K562 (cell line): ENCODE data around the gene BTLA. TPM values are rescaled to one million over a fixed set of nuclear protein-coding genes. Genes with fewer than 3 reads are reported as not detected.

Source experiments
- ATAC-seq: fragments of 200-7000 bp; cut with Tn5 transposase; 3 replicates; pipeline ENCODE4 v1.9.1; 2020; ENCODE audit warnings: moderate library complexity
- BruUV-seq: library from RNA; stranded (reverse); fragments of 400-500 nt; replicated peaks from 2 replicates; lab custom pipeline; 2021; lab: Mats Ljungman, UMichigan
- CTCF ChIA-PET: fragments of 300-600 bp; formaldehyde crosslinking; extraction: SDS; loops from one replicate; lab custom pipeline; 2021; ENCODE audit warnings: low intra/inter-chr PET ratio; lab: Yijun Ruan, JAX
- POLR2A ChIA-PET: fragments of 300-600, 350-650 bp; sonication (Branson Sonifier 250); formaldehyde crosslinking; extraction: SDS; loops from one replicate; lab custom pipeline; 2021; ENCODE audit warnings: antibody characterized with exemption, inconsistent platforms; lab: Yijun Ruan, JAX
- DNase-seq, 4 experiments: peaks; one replicate each; pipeline versions ENCODE4 v3.0.0 to v3.0.0-alpha.2; 2011 to 2018; ENCODE audit warnings: low spot score in 3 of 4, mixed read lengths in 3 of 4; ENCODE audit errors: extremely low read depth in 1 of 4
- FAIRE-seq: peaks from 2 replicates; lab custom pipeline; 2011; peaks lifted over from hg19 to GRCh38; lab: Jason Lieb, UNC
- H2AFZ ChIP-seq: 2 replicates; pipeline ENCODE4 v1.6.0; 2011; ENCODE audit warnings: low read depth, low read length, control low read depth, inconsistent platforms
- H3K27ac ChIP-seq: fragments of 200-600 bp; 3 replicates; pipeline ENCODE4 v1.8.0; 2011; ENCODE audit warnings: low read depth, mild to moderate bottlenecking, control low read depth, inconsistent platforms, low read length, moderate library complexity, mixed read lengths; ENCODE audit errors: extremely low read depth
- H3K27me3 ChIP-seq, 2 experiments: fragments of 300-600 bp in 1 of 2; 2 replicates in 1 of 2; 3 replicates in 1 of 2; pipeline versions ENCODE4 v1.6.0 to v1.8.0; 2011; ENCODE audit warnings: inconsistent platforms in 2 of 2, low read length in 2 of 2, mild to moderate bottlenecking in 1 of 2, mixed read lengths in 1 of 2, moderate library complexity in 1 of 2; ENCODE audit not compliant: control insufficient read depth in 2 of 2, insufficient read depth in 2 of 2
- H3K36me3 ChIP-seq: fragments of 300-600 bp; 3 replicates; pipeline ENCODE4 v1.8.0; 2011; ENCODE audit warnings: mild to moderate bottlenecking, low read length, inconsistent platforms; ENCODE audit not compliant: control insufficient read depth, insufficient read depth
- H3K4me1 ChIP-seq, 2 experiments: fragments of 200-600 bp in 1 of 2; replicated peaks in 1 of 2; 2 replicates in 1 of 2; 3 replicates in 1 of 2; pipeline versions ENCODE4 v1.5.1 to v1.8.0; 2011; ENCODE audit warnings: inconsistent platforms in 2 of 2, low read length in 2 of 2, mild to moderate bottlenecking in 1 of 2, mixed read lengths in 1 of 2, moderate library complexity in 1 of 2; ENCODE audit not compliant: control insufficient read depth in 2 of 2, insufficient read depth in 2 of 2
- H3K4me2 ChIP-seq: 2 replicates; pipeline ENCODE4 v1.6.1; 2011; ENCODE audit warnings: low read length, control low read depth, inconsistent platforms, mixed read lengths; ENCODE audit not compliant: insufficient read depth
- H3K4me3 ChIP-seq: fragments of 200-600 bp; sonication (generic), shearing (Covaris generic); 2 replicates; pipeline ENCODE4 v1.5.1; 2016; ENCODE audit warnings: control low read depth, inconsistent platforms
- H3K79me2 ChIP-seq: fragments of 200-600 bp; 3 replicates; pipeline ENCODE4 v1.8.0; 2011; ENCODE audit warnings: low read length, inconsistent platforms; ENCODE audit not compliant: control insufficient read depth, insufficient read depth
- H3K9ac ChIP-seq, 2 experiments: 2 replicates each; pipeline versions ENCODE4 v1.6.0 to v1.6.1; 2011; ENCODE audit warnings: low read depth in 2 of 2, low read length in 2 of 2, control low read depth in 1 of 2, inconsistent platforms in 1 of 2, mild to moderate bottlenecking in 1 of 2, mixed read lengths in 1 of 2; ENCODE audit not compliant: insufficient read depth in 1 of 2
- H3K9me1 ChIP-seq: one replicate; pipeline ENCODE4 v1.6.0; 2011; ENCODE audit warnings: inconsistent platforms, mild to moderate bottlenecking, low read length, moderate library complexity; ENCODE audit not compliant: control insufficient read depth, insufficient read depth
- H3K9me3 ChIP-seq: replicated peaks from 2 replicates; pipeline ENCODE4 v1.5.1; 2011; ENCODE audit warnings: low read depth, low read length, inconsistent platforms; ENCODE audit not compliant: control insufficient read depth, insufficient read depth
- H4K20me1 ChIP-seq: replicated peaks from 2 replicates; pipeline ENCODE4 v1.6.1; 2011; ENCODE audit warnings: low read length, inconsistent platforms, mixed read lengths; ENCODE audit not compliant: control insufficient read depth, insufficient read depth
- CAMTA2 ChIP-seq: fragments of 250-450 bp; sonication (Bioruptor Pico); conservative IDR thresholded peaks from 2 replicates; pipeline ENCODE4 v1.5.1; 2022
- CHD7 ChIP-seq: fragments of 200-600 bp; sonication (generic); IDR thresholded peaks from one replicate; pipeline ENCODE4 v1.6.1; 2012; ENCODE audit warnings: mild to moderate bottlenecking, low read depth, low read length, inconsistent platforms
- ELK3 ChIP-seq: fragments of 450-650 bp; formaldehyde crosslinking; IDR thresholded peaks from 2 replicates; pipeline ENCODE4 v1.4.0; 2020; ENCODE audit warnings: mild to moderate bottlenecking
- MTF1 ChIP-seq: fragments of 250-450 bp; sonication (Bioruptor Pico); IDR thresholded peaks from 2 replicates; pipeline ENCODE4 v1.9.0; 2021; ENCODE audit warnings: moderate library complexity, mild to moderate bottlenecking, inconsistent platforms, borderline replicate concordance
- NUFIP1 ChIP-seq: fragments of 450-650 bp; IDR thresholded peaks from 2 replicates; pipeline ENCODE4 v1.6.1; 2018; ENCODE audit not compliant: partially characterized antibody
- TAL1 ChIP-seq: fragments of 450-650 bp; IDR thresholded peaks from 2 replicates; pipeline ENCODE4 v1.6.1; 2016; ENCODE audit warnings: mild to moderate bottlenecking
- WGBS: fragments of 100-300 bp; shearing (Covaris generic); methylation state at CpG from one replicate; pipeline ENCODE4 v1.1.6; 2016; ENCODE audit warnings: low coverage, mixed read lengths; ENCODE audit not compliant: insufficient coverage; ENCODE audit errors: missing lambda C conversion rate; 5-methylcytosine and 5-hydroxymethylcytosine counted together
- in situ Hi-C: fragments of 300-500 bp; cut with MboI; formaldehyde crosslinking; loops from 4 replicates; pipeline ENCODE4 v1.15.0; 2018; ENCODE audit warnings: inconsistent platforms, mixed read lengths
- intact Hi-C: fragments of 100-400 bp; cut with micrococcal nuclease; formaldehyde crosslinking; loops from 2 replicates; pipeline ENCODE4 v1.14.2; 2022
- polyA plus RNA-seq, 8 experiments: library from polyadenylated mRNA; depleted of rRNA in 4 of 8; stranded (reverse) in 5 of 8; unstranded in 3 of 8; fragments of >200 nt; fragmentation: Nextera tagmentation in 2 of 8; fragmentation: Illumina TruSeq in 1 of 8; extraction: Ambion mirVana in 2 of 8; extraction: Trizol in 1 of 8; gene quantifications; 2 replicates each; pipeline versions ENCODE4 v1.2.1 to v1.2.3, GENCODE V29; 2011 to 2014; ENCODE audit warnings: inconsistent platforms in 1 of 8, missing spikeins in 1 of 8
- total RNA-seq, 7 experiments: library from RNA; depleted of rRNA in 6 of 7; stranded (reverse); fragments of >200 nt in 6 of 7; fragmentation: Illumina TruSeq in 2 of 7; extraction: Trizol in 2 of 7; gene quantifications; 2 replicates each; pipeline versions ENCODE4 v1.2.1 to v1.2.3, GENCODE V29; 2011 to 2021; ENCODE audit warnings: low replicate concordance in 1 of 7

Gene BTLA
- total and polyA plus RNA-seq, 9 of the 15 experiments (the other 6 are each of a cell fraction or from before 2014, with no cell fraction given) = 0.22 TPM; not detected in 8

GRCh38 chr3:112425858-112426750 lies 73.2 kb downstream of the BTLA start (continued):
- TF ChIP-seq ELK3 (CRISPR knock-in tag) = no peak
- TF ChIP-seq, all 486 proteins: peak for 0

GRCh38 chr3:112425382-112425781 lies 73.9 kb downstream of the BTLA start:
- BruUV-seq = no TSS peak
- H4K20me1 ChIP-seq = no peaks in the 10 kb centered on the region
- no peak overlapping the region for H3K27ac ChIP-seq
- no peak overlapping the region for H3K9ac ChIP-seq
- in situ Hi-C loops (no loop called here), intact Hi-C loops (no loop called here)
- DNase-seq (no peak), FAIRE-seq (no peak), ATAC-seq (no peak)
- H3K4me2 ChIP-seq = no peak overlapping the region
- H3K27me3 ChIP-seq = no peaks in the 10 kb centered on the region
- no peak overlapping the region for H3K4me3 ChIP-seq
- no peaks in the 10 kb centered on the region for H3K36me3 ChIP-seq
- CTCF ChIA-PET = no interaction called here
- H3K4me1 ChIP-seq = no peaks in the 10 kb centered on the region
- H3K9me3 ChIP-seq = no peaks in the 10 kb centered on the region
- POLR2A ChIA-PET = no interaction called here
- no peak overlapping the region for H2AFZ ChIP-seq
- H3K9me1 ChIP-seq = no peaks in the 10 kb centered on the region
- no peaks in the 10 kb centered on the region for H3K79me2 ChIP-seq
- 0% methylated on average over 2 of the region's 2 CpGs for WGBS
- TF ChIP-seq MTF1 (CRISPR knock-in tag) (no peak), TAL1 (no peak), CAMTA2 (CRISPR knock-in tag) (no peak), NUFIP1 (no peak), CHD7 (no peak)
